GM23248 (cell line): ENCODE data around the gene NIF3L1. TPM values are rescaled to one million over a fixed set of nuclear protein-coding genes. Genes with fewer than 3 reads are reported as not detected.
A peak's percentile ranks its signal among the peaks of the same experiment; 100 is the strongest.

ENCODE experiments used
- DNase-seq: peaks from one replicate; pipeline ENCODE4 v3.0.0-alpha.2; 2015
- H2AFZ ChIP-seq: fragments of 200-600 bp; sonication (generic); 2 replicates; pipeline ENCODE4 v1.6.1; 2016; ENCODE audit warnings: antibody characterized with exemption
- H3F3A ChIP-seq: fragments of 200-600 bp; sonication (generic); 2 replicates; pipeline ENCODE4 v1.6.1; 2016; ENCODE audit warnings: mild to moderate bottlenecking, antibody characterized with exemption, mixed run types; ENCODE audit not compliant: insufficient read depth
- H3K27ac ChIP-seq: fragments of 200-600 bp; sonication (generic); 2 replicates; pipeline ENCODE4 v1.5.1; 2016; ENCODE audit warnings: mild to moderate bottlenecking
- H3K27me3 ChIP-seq: fragments of 200-600 bp; sonication (generic); replicated peaks from 2 replicates; pipeline ENCODE4 v1.6.1; 2016; ENCODE audit warnings: mild to moderate bottlenecking; ENCODE audit not compliant: insufficient read depth
- H3K36me3 ChIP-seq: fragments of 200-600 bp; sonication (generic); 2 replicates; pipeline ENCODE4 v1.6.1; 2016; ENCODE audit warnings: low read depth, mild to moderate bottlenecking
- H3K4me1 ChIP-seq: fragments of 200-600 bp; sonication (generic); 2 replicates; pipeline ENCODE4 v1.6.1; 2016; ENCODE audit warnings: mild to moderate bottlenecking; ENCODE audit not compliant: insufficient read depth
- H3K4me2 ChIP-seq: fragments of 200-600 bp; sonication (generic); one replicate; pipeline ENCODE4 v1.6.1; 2016; ENCODE audit warnings: mild to moderate bottlenecking; ENCODE audit not compliant: unreplicated experiment
- H3K4me3 ChIP-seq: fragments of 200-600 bp; sonication (generic); 2 replicates; pipeline ENCODE4 v1.5.1; 2016; ENCODE audit warnings: mild to moderate bottlenecking
- H3K79me2 ChIP-seq: fragments of 200-600 bp; sonication (generic); 2 replicates; pipeline ENCODE4 v1.6.1; 2016; ENCODE audit warnings: mild to moderate bottlenecking; ENCODE audit not compliant: insufficient read depth
- H3K9ac ChIP-seq: fragments of 200-600 bp; sonication (generic); 2 replicates; pipeline ENCODE4 v1.6.1; 2016; ENCODE audit warnings: mild to moderate bottlenecking
- H3K9me2 ChIP-seq: fragments of 200-600 bp; sonication (generic); 2 replicates; pipeline ENCODE4 v1.6.1; 2016; ENCODE audit warnings: mixed run types, mild to moderate bottlenecking, moderate library complexity; ENCODE audit not compliant: insufficient read depth
- H3K9me3 ChIP-seq: fragments of 200-600 bp; sonication (generic); one replicate; pipeline ENCODE4 v1.6.1; 2017; ENCODE audit warnings: low read depth
- H4K20me1 ChIP-seq: fragments of 200-600 bp; sonication (generic); 2 replicates; pipeline ENCODE4 v1.6.0; 2016; ENCODE audit not compliant: insufficient read depth
- EZH2 ChIP-seq: fragments of 200-600 bp; sonication (generic); IDR thresholded peaks from 2 replicates; pipeline ENCODE4 v1.6.1; 2018; ENCODE audit warnings: antibody characterized with exemption, mild to moderate bottlenecking; ENCODE audit not compliant: insufficient read depth, poor library complexity, severe bottlenecking
- EZH2phosphoT487 ChIP-seq: fragments of 200-600 bp; sonication (generic); IDR thresholded peaks from 2 replicates; pipeline ENCODE4 v1.6.1; 2018; ENCODE audit warnings: antibody characterized with exemption, moderate library complexity, mild to moderate bottlenecking, low read depth; ENCODE audit not compliant: insufficient read depth
- WGBS, 2 experiments: methylation state at CpG; one replicate each; pipeline ENCODE4 v1.1.6; 2015 to 2017; ENCODE audit warnings: low lambda C conversion rate in 2 of 2, low coverage in 1 of 2; ENCODE audit errors: missing lambda C conversion rate in 2 of 2; 5-methylcytosine and 5-hydroxymethylcytosine counted together
- in situ Hi-C: fragments of 300-500 bp; cut with MboI; formaldehyde crosslinking; loops from 2 replicates; pipeline ENCODE4 v1.15.0; 2020
- polyA plus RNA-seq: library from polyadenylated mRNA; unstranded; fragments of >200 nt; fragmentation: Nextera tagmentation; extraction: Ambion mirVana; gene quantifications from 2 replicates; pipeline ENCODE4 v1.2.1, GENCODE V29; 2016
- total RNA-seq: library from RNA; depleted of rRNA; stranded (reverse); fragments of >200 nt; shearing (Covaris generic); gene quantifications from 2 replicates; pipeline ENCODE4 v1.2.3, GENCODE V29; 2014; rRNA removed

NIF3L1 gene
- total RNA-seq (17.1 and 21.5 TPM in 2 replicates), polyA plus RNA-seq (26.7 and 29.4 TPM in 2 replicates)

GRCh38 chr2:200888704-200889625 lies at the start of gene NIF3L1, which contains the start of gene PPIL3:
NIF3L1 (plus strand) TSS chr2:200889371; CDS start chr2:200891944, 2,573 bp downstream.
PPIL3 (minus strand) TSS chr2:200889077; CDS start chr2:200887615, 1,462 bp downstream.
- no peak for TF ChIP-seq EZH2
- no peak for TF ChIP-seq EZH2phosphoT487
- Histone ChIP-seq H3K27me3 (no peaks in the 10 kb centered on the region), H3F3A (peaks cover 24% of the 10 kb centered on the region), H3K4me3 (peak within 1 kb of the TSS; percentile 91), H3K4me1 (peaks cover 9% of the 10 kb centered on the region; the same call in 1 of the 2 replicates), H3K9ac (peak within 1 kb of the TSS; percentile 98), H3K4me2 (peak within 1 kb of the TSS; percentile 93), H4K20me1 (no peaks in the 10 kb centered on the region), H3K79me2 (peaks cover 71% of the 10 kb centered on the region), H3K9me3 (no peaks in the 10 kb centered on the region), H2AFZ (peak within 1 kb of the TSS; percentile 98), H3K36me3 (peaks cover 9% of the 10 kb centered on the region; the same call in 1 of the 2 replicates), H3K27ac (peak within 1 kb of the TSS; percentile 99), H3K9me2 (no peaks in the 10 kb centered on the region)
- in situ Hi-C loops = no loop called here
- WGBS, 2 experiments = 1% methylated on average over 50 of the region's 50 CpGs
- peak; percentile 98 for DNase-seq

DNA sequence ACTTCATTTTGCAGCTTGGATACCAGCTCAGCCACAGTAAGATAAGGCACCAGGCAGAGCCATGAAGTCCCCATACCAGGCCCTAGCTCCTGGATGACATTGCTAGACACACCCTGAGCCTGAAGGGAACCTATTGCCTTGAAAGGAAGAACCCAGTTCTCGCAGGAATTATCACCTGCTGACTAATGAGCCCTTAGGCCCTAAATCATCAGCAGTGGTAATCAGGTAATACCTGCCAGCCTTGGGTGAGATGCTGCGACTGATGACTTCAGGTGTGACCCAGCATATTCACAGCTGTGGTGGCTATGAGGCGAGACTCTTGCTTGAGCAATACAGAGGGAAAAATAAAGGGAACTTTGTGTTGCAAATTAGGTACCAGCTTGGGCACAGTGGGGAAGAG lies 49.7 kb upstream of the NIF3L1 start:
- Histone ChIP-seq H3K4me2 (no peak overlapping the region), H3K27me3 (no peaks in the 10 kb centered on the region), H3K9me2 (no peaks in the 10 kb centered on the region), H3K4me3 (no peak overlapping the region), H2AFZ (no peak overlapping the region), H3K27ac (no peak overlapping the region), H4K20me1 (no peaks in the 10 kb centered on the region), H3K79me2 (no peaks in the 10 kb centered on the region), H3K36me3 (no peaks in the 10 kb centered on the region), H3K9me3 (peaks cover 3% of the 10 kb centered on the region), H3K9ac (no peak overlapping the region), H3K4me1 (no peaks in the 10 kb centered on the region), H3F3A (no peaks in the 10 kb centered on the region)
- WGBS, 2 experiments = 74 to 81% methylated on average over 3 of the region's 3 CpGs
- in situ Hi-C loops = no loop called here
- TF ChIP-seq EZH2phosphoT487 (no peak), EZH2 (no peak)
- no peak for DNase-seq

DNA sequence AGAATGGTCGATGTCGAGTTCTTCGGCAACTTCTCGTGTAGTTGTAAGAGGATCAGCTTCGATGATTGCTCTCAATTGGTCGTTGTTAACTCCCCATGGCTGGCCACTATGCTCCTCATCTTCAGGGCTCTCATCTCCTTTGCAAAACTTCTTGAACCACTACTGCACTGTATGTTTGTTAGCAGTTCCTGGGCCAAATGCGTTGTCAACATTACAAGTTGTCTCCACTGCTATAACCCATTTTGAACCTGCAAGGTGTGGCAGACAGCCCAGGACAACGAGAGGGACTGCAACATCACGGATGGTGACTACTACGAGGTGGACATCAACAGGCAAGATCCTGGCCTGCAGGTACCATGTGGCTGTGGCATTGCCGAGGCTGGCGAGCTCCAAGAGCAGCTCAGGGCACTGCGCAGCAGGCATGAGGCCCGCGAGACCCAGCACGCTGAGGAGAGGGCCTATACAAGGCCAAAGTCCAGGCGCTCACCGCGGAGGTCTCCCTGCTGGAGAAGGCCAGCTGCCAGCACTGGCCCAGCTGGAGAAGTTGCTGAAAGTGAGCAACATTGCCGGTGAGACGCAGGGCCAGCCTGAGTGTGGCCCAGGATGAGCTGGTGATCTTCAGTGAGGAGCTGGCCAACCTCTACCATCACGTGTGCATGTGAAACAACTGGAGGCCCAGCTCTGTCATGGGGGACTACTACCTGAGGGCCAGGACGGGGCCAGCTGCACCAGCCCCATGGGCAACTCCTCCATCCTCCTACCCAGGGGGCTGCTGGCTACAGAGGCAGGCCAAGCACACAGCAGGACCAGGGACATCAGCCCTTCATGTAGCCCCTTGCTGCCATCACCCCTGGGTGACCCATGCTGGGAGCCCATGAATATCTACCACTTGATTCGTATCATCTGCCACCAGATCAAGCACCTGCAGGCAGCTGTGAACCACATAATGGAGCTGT lies 44.9 kb upstream of the NIF3L1 start:
- in situ Hi-C loops = no loop called here
- Histone ChIP-seq H4K20me1 (no peaks in the 10 kb centered on the region), H3K9ac (no peak overlapping the region), H3K9me3 (no peaks in the 10 kb centered on the region), H3K4me1 (no peaks in the 10 kb centered on the region), H3K9me2 (no peaks in the 10 kb centered on the region), H3K27me3 (no peaks in the 10 kb centered on the region), H3K4me2 (no peak overlapping the region), H3K4me3 (no peak overlapping the region), H3K36me3 (no peaks in the 10 kb centered on the region), H3K27ac (no peak overlapping the region), H2AFZ (no peak overlapping the region), H3K79me2 (no peaks in the 10 kb centered on the region), H3F3A (peaks cover 15% of the 10 kb centered on the region)
- no peak for DNase-seq
- 84 to 85% methylated on average over 23 to 24 of the region's 24 CpGs for WGBS, 2 experiments
- TF ChIP-seq EZH2 = no peak
- no peak for TF ChIP-seq EZH2phosphoT487

DNA sequence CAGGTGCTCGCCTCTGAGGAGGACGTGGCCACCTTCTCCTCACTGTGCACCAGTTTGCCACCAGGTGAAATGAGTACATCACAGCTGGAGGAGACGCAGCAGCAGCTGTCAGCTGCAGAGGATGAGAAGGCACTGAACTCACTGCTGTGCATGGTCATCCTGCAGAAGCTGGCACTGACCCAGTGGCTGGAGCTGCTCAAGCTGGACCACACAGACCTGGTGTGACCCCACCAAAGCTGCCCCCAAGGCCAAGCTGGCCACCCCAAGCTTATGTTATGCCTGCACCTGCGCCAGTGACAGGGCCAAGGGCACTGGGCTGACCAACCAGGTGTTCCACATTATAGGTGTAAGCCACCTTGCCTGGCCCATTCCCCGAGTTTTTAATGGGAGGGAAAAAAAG lies 44.0 kb upstream of the NIF3L1 start:
- Histone ChIP-seq H3K4me1 (no peaks in the 10 kb centered on the region), H3K9me3 (no peaks in the 10 kb centered on the region), H3F3A (peaks cover 24% of the 10 kb centered on the region), H4K20me1 (no peaks in the 10 kb centered on the region), H3K9me2 (no peaks in the 10 kb centered on the region), H3K36me3 (no peaks in the 10 kb centered on the region), H3K27me3 (no peaks in the 10 kb centered on the region), H3K4me2 (no peak overlapping the region), H3K27ac (no peak overlapping the region), H3K9ac (no peak overlapping the region), H3K79me2 (no peaks in the 10 kb centered on the region), H2AFZ (no peak overlapping the region), H3K4me3 (no peak overlapping the region)
- 67 to 78% methylated on average over 5 of the region's 5 CpGs for WGBS, 2 experiments
- in situ Hi-C loops = no loop called here
- no peak for DNase-seq
- TF ChIP-seq EZH2phosphoT487 (no peak), EZH2 (no peak)
